HG03175 (cell line): Measurements from ENCODE around the gene SCYL1.

Source experiments
- ATAC-seq: cut with Tn5 transposase; IDR thresholded peaks from one replicate; pipeline ENCODE4 v1.9.1; 2021; ENCODE audit warnings: mild to moderate bottlenecking, moderate library complexity; ENCODE audit not compliant: unreplicated experiment

Gene SCYL1

DNA sequence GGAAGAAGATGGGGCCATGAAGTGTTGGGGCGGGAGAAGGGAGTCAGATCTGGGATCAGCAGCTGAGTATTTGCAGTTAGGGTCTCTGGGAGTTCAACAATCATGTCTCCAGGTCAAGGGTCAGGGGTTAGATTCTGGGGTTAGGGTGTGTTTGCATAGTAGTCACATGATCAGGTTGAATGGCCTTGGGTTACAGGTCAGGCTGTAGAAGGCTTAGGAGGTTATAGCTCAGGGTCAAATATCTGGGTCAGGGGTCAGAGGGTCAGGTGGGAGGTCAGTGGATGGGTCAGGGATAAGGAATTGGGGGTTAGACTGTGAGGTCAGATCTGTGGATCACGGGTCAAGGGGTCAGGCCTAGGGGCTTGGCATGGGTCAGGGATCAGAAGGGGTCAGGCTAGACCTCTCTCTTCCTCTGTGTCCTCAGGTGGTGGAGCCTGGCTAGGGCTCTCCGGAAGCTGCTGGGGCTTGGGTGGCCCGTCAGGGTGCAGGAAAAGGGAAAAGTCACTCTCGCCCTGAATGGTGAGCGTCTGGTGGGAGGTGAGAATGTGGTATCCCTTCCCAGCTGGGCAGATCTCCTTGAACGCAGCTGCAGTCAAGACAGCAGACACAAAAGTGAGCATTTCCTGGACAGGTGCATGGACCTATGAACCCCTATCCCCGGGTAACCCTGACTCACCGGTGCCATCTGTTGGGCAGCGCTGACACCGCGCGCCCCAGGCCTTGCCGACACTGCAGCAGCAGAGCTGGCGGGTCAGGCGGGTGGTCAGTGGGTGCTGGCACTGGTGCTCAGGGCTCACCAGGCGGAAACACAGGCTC is 26.9 kb downstream of the SCYL1 start:
- ATAC-seq = peak; percentile 63

DNA sequence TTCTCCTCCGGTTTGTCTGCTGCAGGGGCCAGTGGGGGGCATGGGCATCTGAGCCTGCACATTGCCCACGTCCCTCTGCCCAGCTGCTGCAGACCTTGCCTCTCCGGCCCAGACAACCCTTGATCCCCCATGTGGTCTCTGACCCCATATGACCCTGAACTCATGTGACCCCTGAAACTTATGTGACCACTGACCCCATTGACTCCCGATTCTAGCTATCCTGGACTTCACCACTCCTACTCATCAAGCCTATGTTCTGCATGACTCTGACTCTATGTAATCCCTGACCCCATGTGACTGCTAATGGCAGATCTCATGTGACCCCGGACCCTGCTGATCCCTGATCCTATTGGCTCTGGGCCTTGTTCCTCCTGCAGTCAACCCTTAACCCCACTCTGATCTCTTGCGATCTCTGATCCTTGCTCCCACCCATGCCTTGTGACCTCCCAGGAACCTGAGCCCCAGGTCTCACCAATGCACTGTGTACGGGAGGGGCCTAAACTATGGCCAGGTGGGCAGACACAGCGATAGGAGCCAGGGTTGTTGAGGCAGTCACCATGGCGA is 27.6 kb downstream of the SCYL1 start:
- no peak for ATAC-seq

DNA sequence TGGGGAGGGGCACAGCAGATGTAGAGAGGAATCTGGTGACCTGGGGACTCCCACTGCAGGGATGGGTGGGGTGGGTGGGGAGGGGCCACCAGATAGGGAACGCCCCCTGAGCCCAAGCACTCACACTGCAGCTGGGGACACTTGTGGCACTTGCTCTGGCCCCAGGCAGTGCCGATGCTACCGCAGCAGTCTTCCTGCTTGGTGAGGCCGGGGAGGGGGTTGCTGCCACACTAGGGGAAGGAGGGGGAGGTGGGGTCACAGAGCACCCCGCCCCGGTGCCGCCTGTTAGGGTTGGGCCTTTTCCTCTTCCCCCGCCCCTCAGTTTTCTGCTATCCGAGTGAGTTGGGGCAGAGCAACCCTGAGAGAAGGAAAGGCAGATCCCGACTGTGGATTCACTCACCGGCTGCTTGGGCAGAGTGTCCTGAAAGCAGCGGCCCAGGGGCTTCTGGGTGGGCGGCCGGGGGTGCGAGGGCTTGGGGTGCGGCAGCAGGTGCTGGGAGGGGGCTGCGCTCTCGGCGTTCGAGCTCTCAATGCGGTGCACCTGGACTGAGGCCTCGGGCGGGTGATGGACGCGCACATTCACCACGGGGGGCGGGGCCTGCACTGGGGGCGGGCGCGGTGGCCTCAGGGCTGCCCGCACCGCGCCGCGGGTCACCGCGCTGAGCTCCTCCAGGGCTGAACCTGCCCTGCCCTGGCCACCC is 28.6 kb downstream of the SCYL1 start:
- no peak for ATAC-seq

DNA sequence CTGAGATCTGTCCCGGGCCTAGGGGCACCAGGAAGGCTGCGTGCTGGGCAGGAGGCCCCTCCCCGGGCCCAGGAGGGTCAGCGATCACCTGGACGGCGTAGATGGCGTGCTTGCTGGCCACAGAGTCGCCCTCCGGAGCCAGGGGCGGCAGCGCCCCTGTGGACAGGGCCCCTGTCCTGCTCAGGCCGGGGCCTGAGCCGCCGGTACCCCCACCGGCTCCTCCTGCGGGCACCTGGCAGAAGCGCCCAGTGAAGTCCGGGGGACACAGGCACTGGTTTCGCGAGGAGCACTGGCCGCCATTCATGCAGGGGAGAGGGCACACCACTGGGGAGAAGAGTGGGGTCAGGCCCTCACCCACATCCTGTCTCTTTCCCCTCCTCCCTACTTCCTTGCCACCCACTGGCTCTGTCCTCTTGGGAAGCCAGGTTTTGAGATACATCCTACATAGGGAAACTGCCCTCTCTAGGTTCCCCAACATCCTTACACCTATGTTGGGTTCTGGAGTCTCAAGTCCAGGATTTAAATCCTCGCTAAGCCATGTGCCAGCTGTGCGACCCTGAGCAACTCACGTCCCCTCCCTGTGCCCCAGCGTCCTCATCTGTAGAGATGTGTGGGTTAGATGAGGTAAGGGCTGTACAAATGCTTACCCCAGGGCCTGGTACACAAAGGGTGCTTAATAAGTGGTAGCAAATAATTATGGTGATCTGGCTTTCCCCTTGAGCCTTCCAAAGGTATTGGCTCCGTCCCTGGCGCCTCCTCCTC is 29.4 kb downstream of the SCYL1 start:
- ATAC-seq = no peak

DNA sequence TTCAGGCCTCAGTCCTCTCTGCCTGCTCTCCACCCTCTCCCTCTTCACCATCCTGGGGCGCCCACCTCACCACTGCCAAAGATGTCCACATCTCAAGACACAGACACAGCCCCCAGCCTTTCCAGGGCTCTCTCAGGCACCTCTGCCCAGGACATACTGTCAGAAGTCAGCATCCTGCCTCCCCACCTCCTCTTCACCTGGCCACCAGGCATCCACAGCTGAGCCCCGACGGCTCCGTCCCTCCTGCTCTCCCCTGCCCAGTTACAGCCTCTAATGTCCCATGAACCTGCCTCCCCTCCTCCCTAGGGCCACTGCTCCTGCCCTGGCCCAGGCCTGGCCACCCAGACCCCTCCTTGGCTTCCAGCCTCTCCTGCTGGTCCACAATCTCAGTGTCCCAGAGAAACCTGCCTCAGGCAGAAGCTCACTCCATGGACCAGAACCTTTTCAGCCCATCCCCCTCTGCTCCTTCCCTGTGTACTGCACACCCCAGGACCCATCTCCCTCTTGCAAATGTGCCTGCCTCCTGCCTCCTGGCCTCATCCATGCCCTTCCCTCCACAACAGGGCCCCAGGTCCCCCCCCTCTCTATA is 30.1 kb downstream of the SCYL1 start:
- ATAC-seq = no peak

DNA sequence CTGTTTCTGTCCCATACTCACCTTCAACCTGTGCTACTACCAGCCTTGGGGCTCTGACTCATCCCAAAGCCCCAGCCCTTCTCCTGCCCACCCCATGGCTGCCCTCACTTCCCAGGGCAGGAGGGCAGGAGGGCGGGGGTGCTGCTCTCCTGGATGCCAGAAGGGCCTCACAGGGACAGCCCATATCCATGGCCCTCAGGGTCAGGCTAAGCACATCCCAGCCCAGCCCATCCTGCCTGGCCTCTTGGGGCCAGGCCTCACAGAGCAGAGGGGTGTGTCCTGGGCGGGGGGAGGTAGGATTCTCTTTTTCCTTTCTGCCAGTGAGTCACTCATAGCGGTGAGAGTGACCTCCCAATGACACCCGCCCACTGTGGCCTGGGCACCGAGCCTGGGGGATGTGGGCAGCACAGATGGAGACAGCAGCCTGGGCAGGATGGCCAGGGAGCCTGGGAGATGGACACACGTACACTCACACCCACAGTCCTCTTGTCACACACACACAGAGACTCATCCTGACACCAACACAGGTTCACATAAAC is 30.9 kb downstream of the SCYL1 start:
- ATAC-seq = no peak

DNA sequence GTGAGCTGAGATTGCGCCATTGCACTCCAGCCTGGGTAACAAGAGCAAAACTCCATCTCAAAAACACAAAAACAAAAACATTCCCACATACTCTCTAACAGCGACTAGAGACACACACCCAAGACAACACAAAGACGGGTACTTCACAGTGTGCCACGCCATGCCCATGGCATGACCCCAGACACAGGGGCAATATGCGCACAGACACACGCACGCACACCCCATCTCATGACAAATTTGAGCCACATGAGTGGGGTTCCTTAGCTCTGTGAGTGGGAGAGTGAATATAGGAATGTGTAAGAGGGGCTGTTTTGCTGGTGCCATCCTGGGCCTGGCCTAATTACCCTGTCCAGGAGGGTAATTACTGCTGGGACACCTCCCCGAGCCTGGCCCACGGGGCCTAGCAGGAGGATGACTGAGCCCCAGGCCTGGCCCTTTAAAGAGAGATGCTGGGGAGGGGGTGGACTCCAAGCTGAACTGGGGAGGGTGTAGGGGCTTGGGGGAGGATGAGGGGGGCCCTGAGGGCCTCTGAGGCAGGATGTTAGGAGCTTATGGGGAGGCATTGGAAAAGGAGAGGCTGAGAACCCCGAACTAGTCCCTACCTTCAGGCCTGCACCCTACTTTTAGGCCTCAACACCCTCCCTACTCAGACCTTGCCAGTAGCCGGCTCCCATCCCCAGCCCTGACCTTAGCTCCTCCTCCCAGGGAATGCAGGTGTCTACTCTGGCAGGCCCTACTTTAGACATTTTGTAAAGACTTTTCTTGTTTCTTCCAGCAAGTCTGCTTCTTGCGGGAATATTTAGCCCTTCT is 31.8 kb downstream of the SCYL1 start:
- no peak for ATAC-seq

DNA sequence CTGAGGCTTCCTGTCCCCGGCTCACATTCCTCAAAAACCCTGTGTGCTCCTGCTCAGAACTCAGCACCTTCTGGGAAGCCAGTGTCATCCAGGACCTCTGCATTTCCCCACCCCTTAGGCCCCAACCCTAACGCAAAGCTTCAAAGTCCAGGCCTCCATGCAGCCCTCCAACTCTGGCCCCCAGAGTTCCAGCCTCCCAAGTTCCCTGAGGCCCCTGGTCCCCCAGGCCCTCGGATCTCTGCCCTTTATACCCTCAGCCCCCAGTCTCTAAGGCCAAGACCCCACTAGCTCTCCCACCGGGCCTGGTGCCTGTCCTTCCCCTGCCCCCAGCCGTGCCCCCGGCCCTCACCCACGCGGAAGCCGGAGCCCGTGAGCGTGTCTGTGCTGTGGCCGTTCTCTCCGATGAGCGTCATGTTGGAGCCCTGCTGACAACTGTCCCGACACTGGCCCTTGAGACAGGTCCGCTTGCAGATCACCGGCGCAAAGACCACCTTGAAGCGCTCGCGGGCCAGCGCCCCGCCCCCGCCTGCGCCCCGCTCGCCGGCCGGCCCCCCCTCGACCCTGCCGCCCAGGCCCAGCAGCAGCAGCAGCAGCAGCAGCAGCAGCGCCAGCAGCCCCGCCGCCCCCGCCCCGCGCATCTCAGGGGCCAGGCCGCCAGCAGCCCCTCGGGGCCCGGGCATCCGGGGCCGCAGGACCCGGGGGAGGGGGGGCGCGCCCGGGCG is 32.6 kb downstream of the SCYL1 start:
- no peak for ATAC-seq

DNA sequence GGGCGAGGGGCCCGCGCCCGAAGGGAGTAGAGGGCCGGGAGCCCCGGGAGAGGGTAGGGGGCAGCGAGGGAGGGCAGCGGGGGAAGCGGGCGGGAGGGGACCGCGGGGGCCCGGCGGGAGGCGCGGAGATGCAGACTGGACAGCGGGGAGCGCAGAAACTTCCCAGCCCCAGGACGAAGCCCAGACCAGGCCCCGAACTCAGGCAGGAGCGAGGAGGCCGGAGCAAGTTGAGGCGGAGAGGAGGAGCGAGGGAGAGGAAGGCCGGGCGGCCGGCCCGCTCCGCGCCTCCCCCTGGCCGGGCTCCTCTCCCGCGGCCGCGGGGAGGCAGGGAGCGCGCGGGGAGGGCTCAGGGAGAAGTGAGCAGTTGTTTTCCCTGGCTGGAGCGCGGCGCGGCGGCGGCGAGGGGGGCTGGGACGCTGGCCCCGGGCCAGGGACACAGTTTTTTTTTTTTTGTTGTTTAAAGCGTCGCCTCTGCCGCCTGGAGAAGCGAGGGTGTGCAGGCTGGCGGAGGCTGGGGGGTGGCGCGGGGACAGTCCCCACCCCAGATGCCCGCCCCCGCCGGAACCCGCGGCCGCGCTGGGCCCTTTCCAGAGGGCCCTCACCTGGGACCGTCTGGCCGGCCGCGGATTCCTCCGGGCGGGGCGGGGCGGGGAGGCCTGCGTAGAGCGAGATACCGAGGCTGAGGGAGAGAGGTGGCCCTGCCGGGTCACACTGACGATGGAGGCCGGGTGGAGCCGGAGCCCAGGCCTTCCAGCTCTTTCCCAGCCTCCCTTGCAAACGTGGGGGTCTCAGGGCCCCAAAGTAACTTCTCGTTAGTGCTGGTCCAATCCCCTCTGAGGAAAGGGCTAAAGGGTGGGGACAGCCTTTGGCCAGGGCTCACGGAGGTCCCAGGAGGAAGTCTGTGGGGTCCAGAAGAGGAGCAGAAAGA is 33.4 kb downstream of the SCYL1 start, which contains the start of gene LTBP3:
Gene LTBP3 (minus strand): TSS at position 358 of the 928 bp plus-strand sequence. CDS start 400 bp downstream, outside the sequence.
- ATAC-seq = no peak

DNA sequence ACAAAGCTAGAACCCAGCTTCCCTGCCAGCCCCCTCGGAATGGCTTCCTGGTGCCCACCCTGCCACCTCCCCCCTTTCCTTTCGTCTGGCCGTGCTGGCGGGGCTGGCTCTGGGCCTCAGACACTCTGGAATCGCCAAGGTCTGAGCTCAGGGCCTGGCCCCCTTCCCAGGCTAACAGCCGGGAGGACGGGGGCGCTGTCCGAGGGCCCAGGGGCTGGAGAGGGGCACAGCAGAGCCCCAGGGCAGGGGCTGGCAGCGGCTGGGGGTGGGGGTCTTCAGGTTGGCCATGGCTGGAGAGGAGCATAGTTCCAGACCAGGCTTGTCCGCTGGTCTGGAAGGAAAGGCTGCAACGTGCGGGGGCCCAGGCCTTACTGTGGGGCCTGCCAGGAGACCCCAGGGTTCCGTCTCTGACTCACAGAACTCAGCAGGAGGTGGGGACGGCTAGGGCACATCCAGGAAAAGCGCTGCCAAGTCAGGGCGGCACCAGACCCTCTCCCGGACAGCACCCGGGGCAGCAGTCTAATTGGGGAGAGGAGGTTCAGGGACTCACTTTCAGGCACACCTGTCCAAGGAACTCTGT is 34.1 kb downstream of the SCYL1 start:
- ATAC-seq = no peak

DNA sequence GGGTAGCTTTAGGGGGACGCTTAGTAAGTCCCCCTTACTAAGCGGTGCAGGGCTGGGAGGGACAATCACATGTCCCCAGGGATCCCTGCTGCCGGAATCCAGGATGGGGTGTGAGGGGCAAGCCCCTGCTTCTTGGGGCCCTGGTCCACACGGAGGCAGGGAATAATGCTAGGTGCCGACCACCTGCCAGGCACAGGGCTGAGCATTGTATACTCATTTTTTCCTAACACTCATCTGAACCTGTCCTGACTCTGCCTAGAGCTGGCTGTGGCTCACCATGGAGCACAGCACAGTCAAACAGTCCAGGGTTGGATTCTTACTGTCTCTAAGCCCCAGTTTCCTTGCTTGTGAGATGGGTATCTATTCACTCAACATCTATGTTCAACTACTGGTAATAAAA is 34.7 kb downstream of the SCYL1 start:
- ATAC-seq = no peak

DNA sequence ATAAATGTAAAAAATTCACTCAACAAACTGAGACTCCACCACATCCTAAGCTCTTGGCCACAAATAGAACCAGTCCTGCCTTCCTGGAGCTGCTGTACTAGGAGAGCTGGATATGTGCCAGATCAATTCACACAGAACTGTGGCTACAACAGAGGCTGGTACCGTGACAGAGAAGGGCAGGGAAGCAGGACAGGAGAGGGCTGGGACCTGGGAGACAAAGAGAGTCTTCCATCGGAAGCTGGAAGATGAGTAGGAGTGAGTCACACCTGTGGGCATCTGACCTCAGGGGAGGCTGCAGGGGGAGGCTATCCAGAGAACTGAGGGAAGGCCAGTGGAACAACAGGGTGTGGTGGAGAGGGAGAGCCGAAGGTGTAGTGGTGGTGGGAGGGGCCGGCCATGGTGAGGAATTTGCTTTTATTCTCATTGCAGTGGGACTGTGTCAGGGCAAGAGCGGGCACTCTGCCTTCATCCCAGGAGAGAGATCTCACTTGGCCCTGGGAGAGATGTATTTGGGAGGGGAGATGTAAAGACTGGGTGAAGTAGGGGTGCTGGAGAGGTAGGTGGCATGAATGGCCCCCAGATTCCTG is 35.2 kb downstream of the SCYL1 start:
- no peak for ATAC-seq

DNA sequence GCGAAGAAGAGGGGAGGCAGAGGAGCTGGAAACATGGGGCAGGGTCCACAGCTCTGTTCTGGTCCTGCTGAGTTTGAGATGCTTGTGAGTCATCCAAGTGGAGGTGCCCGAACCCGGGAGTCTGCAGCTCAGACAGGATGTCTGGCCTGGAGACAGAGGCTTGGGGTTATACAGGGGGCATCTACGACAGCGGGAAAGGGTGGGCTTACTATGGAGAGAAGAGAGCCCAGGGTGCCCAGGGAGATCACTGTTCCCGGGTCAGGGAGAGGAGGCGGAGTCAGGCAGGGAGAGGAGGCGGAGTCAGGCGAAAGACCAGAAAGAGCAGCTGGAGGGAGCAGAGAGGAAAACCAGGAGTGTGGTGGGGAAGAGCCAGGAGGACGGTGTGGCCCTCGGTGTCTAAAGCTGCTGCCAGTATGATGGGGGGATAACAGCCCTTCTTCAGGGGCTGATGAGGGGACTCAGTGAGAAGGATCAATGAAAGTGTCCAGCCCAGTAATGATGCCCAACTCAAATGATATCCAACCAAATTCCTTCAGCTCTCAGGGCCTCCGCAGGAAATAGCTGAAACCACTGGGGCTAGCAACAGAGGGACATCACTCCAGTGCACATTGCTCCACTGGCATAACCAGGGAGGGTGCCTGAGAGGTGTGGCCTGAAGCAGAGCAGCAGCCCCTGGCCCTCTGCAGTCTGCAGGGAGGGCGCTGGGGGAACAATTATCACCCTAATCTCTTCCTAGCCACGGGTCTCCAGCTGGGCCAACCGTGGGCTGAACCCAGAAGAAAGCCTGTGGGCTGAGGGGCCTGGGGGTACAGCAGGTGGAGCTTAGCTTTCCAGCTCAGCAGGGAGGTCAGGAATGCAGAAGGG is 35.9 kb downstream of the SCYL1 start:
- no peak for ATAC-seq

DNA sequence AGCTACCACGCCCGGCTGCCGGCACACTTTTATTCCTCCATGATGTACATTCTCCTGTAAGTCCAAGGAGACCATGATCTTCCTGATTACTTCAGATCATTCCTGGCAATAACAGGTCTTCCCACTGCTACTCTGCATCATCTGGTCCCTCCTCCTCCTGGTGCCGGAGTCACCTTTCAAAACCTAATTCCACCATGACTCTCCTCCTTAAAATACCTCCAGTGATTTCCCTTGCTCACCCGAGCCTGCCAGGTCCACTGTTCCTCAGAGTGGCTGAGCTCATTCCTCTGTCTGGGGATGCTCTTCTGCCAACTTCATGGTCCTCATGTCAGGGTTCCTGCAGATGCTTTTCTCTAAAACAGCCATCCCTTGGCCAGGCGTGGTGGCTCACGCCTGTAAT is 37.1 kb downstream of the SCYL1 start:
- no peak for ATAC-seq

DNA sequence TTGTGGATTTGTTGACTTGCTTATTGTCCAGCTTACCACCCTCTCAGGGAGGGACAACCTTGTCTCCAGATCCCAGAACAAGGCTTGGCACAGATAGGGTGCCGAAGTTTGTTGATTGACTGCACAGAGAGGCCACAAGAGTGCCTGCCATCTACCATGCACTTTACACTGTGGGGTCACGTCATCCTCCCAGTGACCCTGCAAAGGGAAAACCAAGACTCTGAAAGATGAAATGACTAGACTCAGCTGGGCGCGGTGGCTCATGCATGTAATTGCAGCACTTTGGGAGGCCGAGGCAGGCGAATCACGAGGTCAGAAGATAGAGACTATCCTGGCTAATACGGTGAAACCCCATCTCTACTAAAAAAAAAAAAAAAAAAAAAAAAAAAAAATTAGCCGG is 37.9 kb downstream of the SCYL1 start:
- no peak for ATAC-seq

DNA sequence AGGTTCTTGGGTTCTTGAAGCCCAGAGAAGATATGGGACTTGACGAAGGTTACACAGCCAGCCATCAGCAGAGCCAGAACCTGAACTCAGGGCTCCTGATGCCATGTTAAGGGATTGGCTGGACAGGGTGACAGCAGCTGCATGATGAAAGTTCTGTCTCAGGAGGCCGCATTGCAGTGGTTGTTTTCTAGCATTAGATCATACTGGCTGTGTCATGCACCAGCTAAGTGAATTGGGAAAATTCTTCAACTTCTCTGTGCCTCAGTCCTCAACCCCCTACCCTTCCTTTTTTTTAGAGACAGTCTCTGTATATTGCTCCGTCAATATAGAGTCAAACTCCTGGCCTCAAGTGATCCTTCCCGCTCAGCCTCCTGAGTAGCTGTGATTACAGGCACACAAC is 38.7 kb downstream of the SCYL1 start:
- ATAC-seq = no peak
